H9 (cell line): ENCODE results near the gene GRK1. TPM values are rescaled to one million over a fixed set of nuclear protein-coding genes. Genes with fewer than 3 reads are reported as not detected.

Experiments used
- DNase-seq: peaks from one replicate; pipeline ENCODE4 v3.0.0-alpha.2; 2017
- H2AFZ ChIP-seq: one replicate; pipeline ENCODE4 v1.6.1; 2013; ENCODE audit warnings: mild to moderate bottlenecking, low read length, control low read depth, moderate library complexity
- H2AK5ac ChIP-seq: 2 replicates; pipeline ENCODE4 v1.6.1; 2013; ENCODE audit warnings: low read length, control low read depth, mixed read lengths; ENCODE audit not compliant: insufficient read length
- H2BK120ac ChIP-seq: one replicate; pipeline ENCODE4 v1.6.1; 2013; ENCODE audit warnings: low read depth, mild to moderate bottlenecking, low read length, control low read depth, inconsistent platforms; ENCODE audit not compliant: poor library complexity, severe bottlenecking
- H2BK12ac ChIP-seq: 2 replicates; pipeline ENCODE4 v1.6.1; 2013; ENCODE audit warnings: low read length, control low read depth, mixed read lengths, low read depth; ENCODE audit not compliant: insufficient read length
- H2BK15ac ChIP-seq: 2 replicates; pipeline ENCODE4 v1.6.1; 2013; ENCODE audit warnings: low read depth, low read length, control low read depth
- H2BK20ac ChIP-seq: one replicate; pipeline ENCODE4 v1.6.1; 2013; ENCODE audit warnings: low read depth, mild to moderate bottlenecking, low read length, control low read depth, inconsistent platforms; ENCODE audit not compliant: poor library complexity, severe bottlenecking
- H2BK5ac ChIP-seq: 2 replicates; pipeline ENCODE4 v1.6.1; 2013; ENCODE audit warnings: low read length, control low read depth, mixed read lengths; ENCODE audit not compliant: insufficient read length
- H3K14ac ChIP-seq: 2 replicates; pipeline ENCODE4 v1.6.1; 2013; ENCODE audit warnings: low read length, control low read depth; ENCODE audit not compliant: insufficient read depth
- H3K18ac ChIP-seq: 2 replicates; pipeline ENCODE4 v1.6.1; 2013; ENCODE audit warnings: low read depth, mild to moderate bottlenecking, mixed read lengths, low read length, control low read depth; ENCODE audit not compliant: insufficient read length
- H3K23ac ChIP-seq: 2 replicates; pipeline ENCODE4 v1.6.1; 2013; ENCODE audit warnings: low read length, control low read depth, mixed read lengths, low read depth; ENCODE audit not compliant: insufficient read length
- H3K23me2 ChIP-seq: 2 replicates; pipeline ENCODE4 v1.6.1; 2013; ENCODE audit warnings: low read depth, mild to moderate bottlenecking, mixed read lengths, low read length, control low read depth; ENCODE audit not compliant: insufficient read length, poor library complexity, severe bottlenecking
- H3K27ac ChIP-seq: 2 replicates; pipeline ENCODE4 v1.5.1; 2013; ENCODE audit warnings: low read length, control low read depth, mixed read lengths, low read depth; ENCODE audit not compliant: insufficient read length
- H3K27me3 ChIP-seq: 2 replicates; pipeline ENCODE4 v1.6.1; 2013; ENCODE audit warnings: low read length, control low read depth, inconsistent platforms; ENCODE audit not compliant: insufficient read depth
- H3K4ac ChIP-seq: 2 replicates; pipeline ENCODE4 v1.6.1; 2013; ENCODE audit warnings: low read depth, mild to moderate bottlenecking, control low read depth, inconsistent platforms, low read length, moderate library complexity
- H3K4me1 ChIP-seq: 2 replicates; pipeline ENCODE4 v1.6.1; 2013; ENCODE audit warnings: low read length, control low read depth, inconsistent platforms; ENCODE audit not compliant: insufficient read depth
- H3K4me2 ChIP-seq: 2 replicates; pipeline ENCODE4 v1.6.1; 2013; ENCODE audit warnings: low read length, control low read depth, mixed read lengths; ENCODE audit not compliant: insufficient read length, insufficient read depth
- H3K56ac ChIP-seq: 2 replicates; pipeline ENCODE4 v1.6.1; 2013; ENCODE audit warnings: low read depth, mild to moderate bottlenecking, mixed read lengths, low read length, control low read depth; ENCODE audit not compliant: insufficient read length
- H3K79me1 ChIP-seq: 2 replicates; pipeline ENCODE4 v1.6.1; 2013; ENCODE audit warnings: low read depth, mild to moderate bottlenecking, moderate library complexity, low read length, control low read depth, inconsistent platforms; ENCODE audit not compliant: insufficient read depth, poor library complexity, severe bottlenecking
- H3K79me2 ChIP-seq: 2 replicates; pipeline ENCODE4 v1.6.1; 2013; ENCODE audit warnings: low read length, control low read depth, inconsistent platforms; ENCODE audit not compliant: insufficient read depth
- H3K9ac ChIP-seq: 2 replicates; pipeline ENCODE4 v1.6.1; 2013; ENCODE audit warnings: low read length, control low read depth, mixed read lengths; ENCODE audit not compliant: insufficient read length; ENCODE audit errors: extremely low read depth
- H3K9me3 ChIP-seq: one replicate; pipeline ENCODE4 v1.6.1; 2013; ENCODE audit warnings: low read depth, low read length, inconsistent platforms; ENCODE audit not compliant: control insufficient read depth
- H3T11ph ChIP-seq: one replicate; pipeline ENCODE4 v1.6.1; 2013; ENCODE audit warnings: mild to moderate bottlenecking, low read length, control low read depth, inconsistent platforms
- H4K20me1 ChIP-seq: one replicate; pipeline ENCODE4 v1.6.1; 2013; ENCODE audit not compliant: control insufficient read depth, insufficient read length, insufficient read depth
- H4K5ac ChIP-seq: 2 replicates; pipeline ENCODE4 v1.6.1; 2013; ENCODE audit warnings: low read depth, mild to moderate bottlenecking, mixed read lengths, low read length, control low read depth; ENCODE audit not compliant: insufficient read length
- H4K8ac ChIP-seq: replicated peaks from 2 replicates; pipeline ENCODE4 v1.6.1; 2013; ENCODE audit warnings: low read length, control low read depth, mixed read lengths, low read depth; ENCODE audit not compliant: insufficient read length
- H4K91ac ChIP-seq: 2 replicates; pipeline ENCODE4 v1.6.1; 2013; ENCODE audit warnings: low read depth, mild to moderate bottlenecking, moderate library complexity, mixed read lengths, low read length, control low read depth; ENCODE audit not compliant: insufficient read length
- H3K27ac Mint-ChIP-seq, 3 experiments: 2 replicates in 2 of 3; 3 replicates in 1 of 3; pipeline ENCODE4 v1.8.0; 2020 to 2021; ENCODE audit warnings: mixed read lengths in 3 of 3, mild to moderate bottlenecking in 1 of 3, moderate library complexity in 1 of 3
- H3K27me3 Mint-ChIP-seq: 2 replicates; pipeline ENCODE4 v1.8.0; 2021; ENCODE audit warnings: low read depth, mild to moderate bottlenecking, moderate library complexity, mixed read lengths
- H3K36me3 Mint-ChIP-seq, 3 experiments: 2 replicates in 2 of 3; 3 replicates in 1 of 3; pipeline ENCODE4 v1.8.0; 2020 to 2021; ENCODE audit warnings: low read depth in 3 of 3, mixed read lengths in 3 of 3; ENCODE audit not compliant: insufficient read depth in 1 of 3
- H3K4me1 Mint-ChIP-seq, 2 experiments: 2 replicates each; pipeline ENCODE4 v1.8.0; 2020; ENCODE audit warnings: mixed read lengths in 2 of 2
- H3K4me3 Mint-ChIP-seq, 2 experiments: 2 replicates in 1 of 2; 3 replicates in 1 of 2; pipeline ENCODE4 v1.8.0; 2020 to 2021; ENCODE audit warnings: mild to moderate bottlenecking in 2 of 2, mixed read lengths in 2 of 2, moderate library complexity in 1 of 2
- H3K9me3 Mint-ChIP-seq, 2 experiments: 2 replicates in 1 of 2; 3 replicates in 1 of 2; pipeline ENCODE4 v1.8.0; 2020; ENCODE audit warnings: mild to moderate bottlenecking in 2 of 2, mixed read lengths in 2 of 2, moderate library complexity in 1 of 2
- WGBS: extraction: QIAGEN DNeasy Blood & Tissue Kit; methylation state at CpG from one replicate; pipeline ENCODE4 v1.1.7; 2013; ENCODE audit warnings: missing lambda C conversion rate, low lambda C conversion rate, mixed read lengths; ENCODE audit not compliant: insufficient read length; ENCODE audit errors: extremely low coverage; 5-methylcytosine and 5-hydroxymethylcytosine counted together
- total RNA-seq: library from RNA; stranded (reverse); gene quantifications from 2 replicates; pipeline ENCODE4 v1.2.1, GENCODE V29; 2021
- TF ChIP-seq, protein P1 (sequence below): fragments of 200-600 bp; sonication (generic); conservative IDR thresholded peaks from 3 replicates; pipeline ENCODE4 v1.8.0; 2021; ENCODE audit warnings: antibody characterized with exemption, mild to moderate bottlenecking

GRK1 gene
- total RNA-seq, 1 experiment from 2014 or later = 0.31 TPM

GRCh38 chr13:113762538-113762937, 95.5 kb downstream of the GRK1 start:
- no peak overlapping the region for H2BK120ac ChIP-seq
- H3K27ac ChIP-seq = no peak overlapping the region
- DNase-seq = no peak
- H2BK15ac ChIP-seq = no peak overlapping the region
- TF ChIP-seq, protein P1, sequence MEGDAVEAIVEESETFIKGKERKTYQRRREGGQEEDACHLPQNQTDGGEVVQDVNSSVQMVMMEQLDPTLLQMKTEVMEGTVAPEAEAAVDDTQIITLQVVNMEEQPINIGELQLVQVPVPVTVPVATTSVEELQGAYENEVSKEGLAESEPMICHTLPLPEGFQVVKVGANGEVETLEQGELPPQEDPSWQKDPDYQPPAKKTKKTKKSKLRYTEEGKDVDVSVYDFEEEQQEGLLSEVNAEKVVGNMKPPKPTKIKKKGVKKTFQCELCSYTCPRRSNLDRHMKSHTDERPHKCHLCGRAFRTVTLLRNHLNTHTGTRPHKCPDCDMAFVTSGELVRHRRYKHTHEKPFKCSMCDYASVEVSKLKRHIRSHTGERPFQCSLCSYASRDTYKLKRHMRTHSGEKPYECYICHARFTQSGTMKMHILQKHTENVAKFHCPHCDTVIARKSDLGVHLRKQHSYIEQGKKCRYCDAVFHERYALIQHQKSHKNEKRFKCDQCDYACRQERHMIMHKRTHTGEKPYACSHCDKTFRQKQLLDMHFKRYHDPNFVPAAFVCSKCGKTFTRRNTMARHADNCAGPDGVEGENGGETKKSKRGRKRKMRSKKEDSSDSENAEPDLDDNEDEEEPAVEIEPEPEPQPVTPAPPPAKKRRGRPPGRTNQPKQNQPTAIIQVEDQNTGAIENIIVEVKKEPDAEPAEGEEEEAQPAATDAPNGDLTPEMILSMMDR = no peak
- H3T11ph ChIP-seq = no peak overlapping the region
- peaks cover 13% of the 10 kb centered on the region for H3K23me2 ChIP-seq
- no peak overlapping the region for H3K23ac ChIP-seq
- H3K36me3 Mint-ChIP-seq = no peaks in the 10 kb centered on the region; a peak in 1 of 7 replicates
- H3K27me3 ChIP-seq = peaks cover 9% of the 10 kb centered on the region; the same call in 1 of the 2 replicates
- H3K79me1 ChIP-seq = no peaks in the 10 kb centered on the region
- H3K4me1 Mint-ChIP-seq = peaks cover 21 to 33% of the 10 kb centered on the region in 2 experiments
- no peak overlapping the region for H2BK20ac ChIP-seq
- no peaks in the 10 kb centered on the region for H4K20me1 ChIP-seq
- H3K27me3 Mint-ChIP-seq = peaks cover 46% of the 10 kb centered on the region
- H4K5ac ChIP-seq = no peak overlapping the region
- no peaks in the 10 kb centered on the region for H3K9me3 ChIP-seq
- H3K79me2 ChIP-seq = no peaks in the 10 kb centered on the region
- H2AK5ac ChIP-seq = no peak overlapping the region
- H2BK12ac ChIP-seq = no peak overlapping the region
- H3K4ac ChIP-seq = no peak overlapping the region
- WGBS = no CpG with 5 or more reads among the region's 11 CpGs
- H3K4me3 Mint-ChIP-seq = no peak overlapping the region
- H3K27ac Mint-ChIP-seq = no peak overlapping the region
- no peak overlapping the region for H4K8ac ChIP-seq
- H3K9ac ChIP-seq = no peak overlapping the region
- peaks cover 0 to 3% of the 10 kb centered on the region in 2 experiments; a peak in 1 of 5 replicates for H3K9me3 Mint-ChIP-seq
- H3K14ac ChIP-seq = no peak overlapping the region
- no peak overlapping the region for H3K4me2 ChIP-seq
- no peaks in the 10 kb centered on the region for H3K4me1 ChIP-seq
- H4K91ac ChIP-seq = no peak overlapping the region
- no peak overlapping the region for H2AFZ ChIP-seq
- no peak overlapping the region for H3K56ac ChIP-seq
- no peak overlapping the region for H2BK5ac ChIP-seq
- H3K18ac ChIP-seq = no peak overlapping the region
